OCI-LY1 (cell line): ENCODE data around the gene PCBP3.
"Not testable (repeated sequence)": the region's sequence is repeated elsewhere in the genome, so short reads cannot be mapped to it uniquely, and the experiment has no call there.

Experiments used
- H2AFZ ChIP-seq: fragments of 200-600 bp; sonication (generic), shearing (Covaris generic); 2 replicates; pipeline ENCODE4 v1.6.0; 2014; ENCODE audit warnings: antibody characterized with exemption, mild to moderate bottlenecking, low read length
- H3F3A ChIP-seq: fragments of 200-600 bp; sonication (generic), shearing (Covaris generic); 2 replicates; pipeline ENCODE4 v1.6.0; 2014; ENCODE audit warnings: mild to moderate bottlenecking, antibody characterized with exemption, low read length, moderate library complexity; ENCODE audit not compliant: insufficient read depth
- H3K27ac ChIP-seq: fragments of 200-600 bp; sonication (generic); 2 replicates; pipeline ENCODE4 v1.5.1; 2014; ENCODE audit warnings: low read length, mixed run types, mild to moderate bottlenecking, low read depth; ENCODE audit not compliant: poor library complexity, severe bottlenecking
- H3K27me3 ChIP-seq: fragments of 200-600 bp; sonication (generic); 2 replicates; pipeline ENCODE4 v1.6.0; 2014; ENCODE audit warnings: antibody characterized with exemption, mild to moderate bottlenecking, low read length, moderate library complexity; ENCODE audit not compliant: insufficient read depth
- H3K36me3 ChIP-seq: fragments of 200-600 bp; sonication (generic); 2 replicates; pipeline ENCODE4 v1.6.1; 2014; ENCODE audit warnings: mild to moderate bottlenecking, antibody characterized with exemption, low read length, moderate library complexity, mixed read lengths; ENCODE audit not compliant: insufficient read depth
- H3K4me1 ChIP-seq: fragments of 200-600 bp; sonication (generic); 2 replicates; pipeline ENCODE4 v1.5.1; 2014; ENCODE audit warnings: mild to moderate bottlenecking, low read length, moderate library complexity; ENCODE audit not compliant: insufficient read depth, severe bottlenecking
- H3K4me2 ChIP-seq: fragments of 200-600 bp; sonication (generic), shearing (Covaris generic); 2 replicates; pipeline ENCODE4 v1.6.1; 2014; ENCODE audit warnings: low read length
- H3K4me3 ChIP-seq: fragments of 200-600 bp; sonication (generic); 2 replicates; pipeline ENCODE4 v1.5.1; 2014; ENCODE audit warnings: low read length, low read depth, mild to moderate bottlenecking, mixed read lengths; ENCODE audit not compliant: poor library complexity, severe bottlenecking
- H3K79me2 ChIP-seq: fragments of 200-600 bp; shearing (Covaris generic); 2 replicates; pipeline ENCODE4 v1.6.1; 2016; ENCODE audit warnings: mixed run types, low read length, mixed read lengths; ENCODE audit not compliant: insufficient read depth
- H3K9ac ChIP-seq: fragments of 200-600 bp; sonication (generic), shearing (Covaris generic); 2 replicates; pipeline ENCODE4 v1.6.1; 2014; ENCODE audit warnings: mild to moderate bottlenecking, low read length, mixed read lengths
- H3K9me2 ChIP-seq: fragments of 200-600 bp; sonication (generic), shearing (Covaris generic); 2 replicates; pipeline ENCODE4 v1.6.1; 2014; ENCODE audit warnings: low read depth, mild to moderate bottlenecking, low read length, mixed read lengths
- H3K9me3 ChIP-seq: fragments of 200-600 bp; shearing (Covaris generic); 2 replicates; pipeline ENCODE4 v1.6.1; 2014; ENCODE audit warnings: low read length, mixed read lengths
- H4K20me1 ChIP-seq: fragments of 200-600 bp; sonication (generic), shearing (Covaris generic); 2 replicates; pipeline ENCODE4 v1.6.0; 2016; ENCODE audit warnings: mild to moderate bottlenecking, low read length; ENCODE audit not compliant: insufficient read depth
- CTCF ChIP-seq: fragments of 200-600 bp; sonication (generic), shearing (Covaris generic); IDR thresholded peaks from 2 replicates; pipeline ENCODE4 v1.5.1; 2017; ENCODE audit warnings: mild to moderate bottlenecking, antibody characterized with exemption, low read length, moderate library complexity, mixed read lengths
- EZH2 ChIP-seq: fragments of 200-600 bp; sonication (generic), shearing (Covaris generic); IDR thresholded peaks from 2 replicates; pipeline ENCODE4 v1.8.0; 2017; ENCODE audit warnings: borderline replicate concordance, mixed run types, mild to moderate bottlenecking, antibody characterized with exemption, low read length, moderate library complexity, mixed read lengths

The PCBP3 gene

GRCh38 chr21:45975020-45975666 is 331.6 kb downstream of the PCBP3 start:
- H4K20me1 ChIP-seq, result no peaks in the 10 kb centered on the region
- no peaks in the 10 kb centered on the region for H3K79me2 ChIP-seq
- H3K9me2 ChIP-seq, result no peaks in the 10 kb centered on the region
- no peak for TF ChIP-seq EZH2
- no peak for TF ChIP-seq CTCF
- no peaks in the 10 kb centered on the region for H3K36me3 ChIP-seq
- no peak overlapping the region for H2AFZ ChIP-seq
- no peaks in the 10 kb centered on the region for H3K27me3 ChIP-seq
- no peaks in the 10 kb centered on the region for H3K9me3 ChIP-seq
- H3K27ac ChIP-seq, result no peak overlapping the region
- H3K4me2 ChIP-seq, result no peak overlapping the region
- H3F3A ChIP-seq, result no peaks in the 10 kb centered on the region
- H3K9ac ChIP-seq, result no peak overlapping the region
- no peak overlapping the region for H3K4me3 ChIP-seq
- H3K4me1 ChIP-seq, result no peaks in the 10 kb centered on the region

GRCh38 chr21:45975667-45976409 is 332.3 kb downstream of the PCBP3 start:
- H3K36me3 ChIP-seq, H3K79me2 ChIP-seq, H2AFZ ChIP-seq, H3K9me2 ChIP-seq, H3K4me1 ChIP-seq, H3K9me3 ChIP-seq, H3K9ac ChIP-seq, H4K20me1 ChIP-seq, H3K4me3 ChIP-seq, H3K27ac ChIP-seq, H3K4me2 ChIP-seq, H3K27me3 ChIP-seq, H3F3A ChIP-seq: not testable (repeated sequence)

GRCh38 chr21:45976701-45977311 is 333.3 kb downstream of the PCBP3 start:
- Histone ChIP-seq H2AFZ (no peak overlapping the region), H3K4me3 (no peak overlapping the region), H3K27me3 (no peaks in the 10 kb centered on the region), H3K4me2 (no peak overlapping the region), H3K27ac (no peak overlapping the region), H3F3A (peaks cover 3% of the 10 kb centered on the region; the same call in 1 of the 2 replicates), H3K79me2 (no peaks in the 10 kb centered on the region), H3K4me1 (no peaks in the 10 kb centered on the region), H3K9me3 (no peaks in the 10 kb centered on the region), H3K36me3 (no peaks in the 10 kb centered on the region), H3K9me2 (no peaks in the 10 kb centered on the region), H3K9ac (no peak overlapping the region), H4K20me1 (no peaks in the 10 kb centered on the region)
- TF ChIP-seq CTCF (no peak), EZH2 (no peak)
